ENCODE results near the gene ATRIP. TPM values are rescaled to one million over a fixed set of nuclear protein-coding genes. Genes with fewer than 3 reads are reported as not detected.
"Not testable (repeated sequence)": the region's sequence is repeated elsewhere in the genome, so short reads cannot be mapped to it uniquely, and the experiment has no call there.

ATRIP gene
- total and polyA plus RNA-seq, 12 donors: 2.2 to 5.4 (median 3.8) TPM

DNA sequence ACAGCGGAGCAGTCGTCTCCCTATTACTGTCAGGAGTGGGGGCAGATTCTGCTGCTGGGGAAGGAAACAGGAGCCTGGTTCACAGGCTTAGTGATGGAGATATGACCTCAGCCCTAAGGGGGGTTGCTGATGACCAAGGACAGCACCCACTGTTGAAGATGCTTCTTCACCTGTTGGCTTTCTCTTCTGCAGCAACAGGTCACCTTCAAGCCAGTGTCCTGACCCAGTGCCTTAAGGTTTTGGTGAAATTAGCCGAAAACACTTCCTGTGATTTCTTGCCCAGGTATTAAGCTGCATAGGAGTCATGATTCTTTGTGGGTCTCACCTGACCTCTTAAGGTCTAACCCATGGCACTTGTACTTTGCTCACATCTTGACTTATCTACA is 14.0 kb downstream of the ATRIP start:
- 89 to 93% methylated on average over 3 of the region's 3 CpGs for WGBS, 2 donors
- H3K36me3 ChIP-seq: peaks cover 0 to 81% (median 25%) of the 10 kb centered on the region in 9 donors
- TF ChIP-seq, protein P1, sequence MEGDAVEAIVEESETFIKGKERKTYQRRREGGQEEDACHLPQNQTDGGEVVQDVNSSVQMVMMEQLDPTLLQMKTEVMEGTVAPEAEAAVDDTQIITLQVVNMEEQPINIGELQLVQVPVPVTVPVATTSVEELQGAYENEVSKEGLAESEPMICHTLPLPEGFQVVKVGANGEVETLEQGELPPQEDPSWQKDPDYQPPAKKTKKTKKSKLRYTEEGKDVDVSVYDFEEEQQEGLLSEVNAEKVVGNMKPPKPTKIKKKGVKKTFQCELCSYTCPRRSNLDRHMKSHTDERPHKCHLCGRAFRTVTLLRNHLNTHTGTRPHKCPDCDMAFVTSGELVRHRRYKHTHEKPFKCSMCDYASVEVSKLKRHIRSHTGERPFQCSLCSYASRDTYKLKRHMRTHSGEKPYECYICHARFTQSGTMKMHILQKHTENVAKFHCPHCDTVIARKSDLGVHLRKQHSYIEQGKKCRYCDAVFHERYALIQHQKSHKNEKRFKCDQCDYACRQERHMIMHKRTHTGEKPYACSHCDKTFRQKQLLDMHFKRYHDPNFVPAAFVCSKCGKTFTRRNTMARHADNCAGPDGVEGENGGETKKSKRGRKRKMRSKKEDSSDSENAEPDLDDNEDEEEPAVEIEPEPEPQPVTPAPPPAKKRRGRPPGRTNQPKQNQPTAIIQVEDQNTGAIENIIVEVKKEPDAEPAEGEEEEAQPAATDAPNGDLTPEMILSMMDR (IDR thresholded peaks at IDR 0.05): no peak
- no peaks in the 10 kb centered on the region for H3K27me3 ChIP-seq
- peaks cover 2 to 12% (median 10%) of the 10 kb centered on the region in 9 donors for H3K4me1 ChIP-seq
- H3K27ac ChIP-seq: no peak overlapping the region
- intact Hi-C loops (cut with DNase I): loop anchor here in 4 of 10 donors (5.0 to 10.0 kb wide), 4 partner anchors 47 to 224 kb away; partner anchors contain the start of genes NCKIPSD (in 1 of the 4) and SLC26A6 (in 1 of the 4)
- ATAC-seq (no peak), DNase-seq (no peak)
- no peak overlapping the region for H3K4me3 ChIP-seq
- no peaks in the 10 kb centered on the region for H3K9me3 ChIP-seq

DNA sequence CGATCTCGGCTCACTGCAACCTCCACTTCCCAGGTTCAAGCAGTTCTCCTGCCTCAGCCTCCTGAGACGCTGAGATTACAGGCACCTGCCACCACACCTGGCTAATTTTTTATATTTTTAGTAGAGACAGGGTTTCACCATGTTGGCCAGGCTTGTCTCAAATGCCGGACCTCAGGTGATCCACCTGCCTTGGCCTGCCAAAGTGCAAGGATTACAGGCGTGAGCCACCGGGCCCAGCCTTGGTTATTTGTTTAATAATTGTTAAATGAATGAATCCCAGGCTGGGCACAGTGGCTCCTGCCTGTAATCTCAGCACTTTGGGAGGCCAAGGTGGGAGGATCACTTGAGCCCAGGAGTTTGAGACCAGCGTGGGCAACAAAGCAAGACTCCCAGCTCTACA is 15.2 kb downstream of the ATRIP start:
- DNase-seq, ATAC-seq, H3K9me3 ChIP-seq, H3K27ac ChIP-seq, H3K4me3 ChIP-seq, H3K27me3 ChIP-seq: not testable (repeated sequence)
- 91 to 93% methylated on average over 7 of the region's 7 CpGs for WGBS, 2 donors
- Histone ChIP-seq H3K36me3 (peaks cover 0 to 70% (median 25%) of the 10 kb centered on the region in 9 donors), H3K4me1 (peaks cover 7 to 25% (median 17%) of the 10 kb centered on the region in 9 donors)
- intact Hi-C loops (cut with DNase I): loop anchor here in 4 of 10 donors (5.0 to 10.0 kb wide), 4 partner anchors 46 to 223 kb away; partner anchors contain the start of genes NCKIPSD (in 1 of the 4) and SLC26A6 (in 1 of the 4)

DNA sequence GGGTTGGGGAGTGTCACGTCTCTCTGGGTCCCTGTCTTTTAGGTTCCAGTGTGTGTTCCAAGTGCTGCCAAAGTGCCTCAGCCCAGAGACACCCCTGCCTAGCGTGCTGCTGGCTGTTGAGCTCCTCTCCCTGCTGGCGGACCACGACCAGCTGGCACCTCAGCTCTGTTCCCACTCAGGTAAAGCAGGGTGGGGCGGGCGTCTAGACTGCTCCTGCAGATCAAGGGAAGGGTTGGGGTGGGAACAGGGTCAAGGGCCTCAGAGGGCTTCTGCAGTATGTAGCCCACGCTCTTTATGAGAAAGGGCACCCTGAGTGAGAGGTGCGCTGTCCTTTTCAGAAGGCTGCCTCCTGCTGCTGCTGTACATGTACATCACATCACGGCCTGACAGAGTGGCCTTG is 17.2 kb downstream of the ATRIP start:
- Histone ChIP-seq H3K27ac (peak overlapping the region in 2 of 10 donors; percentile 96), H3K9me3 (no peaks in the 10 kb centered on the region), H3K36me3 (peaks cover 0 to 70% (median 18%) of the 10 kb centered on the region in 9 donors), H3K4me3 (no peak overlapping the region), H3K4me1 (peaks cover 19 to 44% (median 37%) of the 10 kb centered on the region in 9 donors), H3K27me3 (no peaks in the 10 kb centered on the region)
- DNase-seq (no peak), ATAC-seq (no peak)
- intact Hi-C loops (cut with DNase I): loop anchor here in 7 of 10 donors (2.0 to 10.0 kb wide), 7 partner anchors 41 to 221 kb away; partner anchors contain the start of genes NCKIPSD (in 1 of the 7), SHISA5 (in 1 of the 7) and SLC26A6 (in 1 of the 7)
- whole genome bisulfite sequencing, 2 donors: 82 to 95% methylated on average over 9 of the region's 9 CpGs
- TF ChIP-seq, protein P1 (IDR thresholded peaks at IDR 0.05): no peak

DNA sequence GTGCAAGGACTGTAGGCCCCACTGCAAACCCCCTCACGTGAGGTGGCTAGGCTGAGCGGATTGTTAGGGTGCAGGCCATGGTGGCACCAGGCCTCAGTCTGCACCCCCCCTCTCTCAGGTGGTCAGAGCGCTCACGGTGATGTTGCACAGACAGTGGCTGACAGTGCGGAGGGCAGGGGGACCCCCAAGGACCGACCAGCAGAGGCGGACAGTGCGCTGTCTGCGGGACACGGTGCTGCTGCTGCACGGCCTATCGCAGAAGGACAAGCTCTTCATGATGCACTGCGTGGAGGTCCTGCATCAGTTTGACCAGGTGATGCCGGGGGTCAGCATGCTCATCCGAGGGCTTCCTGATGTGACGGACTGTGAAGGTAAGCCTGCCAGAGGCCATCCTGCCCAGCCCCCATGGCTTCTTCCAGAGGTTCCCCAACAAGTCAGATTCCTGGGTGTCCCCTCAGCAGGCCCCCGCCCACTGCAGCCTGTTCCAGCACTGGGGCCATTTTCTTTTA is 18.2 kb downstream of the ATRIP start:
- peaks cover 0 to 70% (median 15%) of the 10 kb centered on the region in 9 donors for H3K36me3 ChIP-seq

More for the DNA sequence above, 18.2 kb downstream of the ATRIP start:
- intact Hi-C loops (cut with DNase I): loop anchor here (1.0 to 10.0 kb wide), 13 partner anchors 38 to 220 kb away; partner anchors contain the start of genes SHISA5 (in 3 of the 10), COL7A1 (in 1 of the 10), NCKIPSD (in 1 of the 10) and SLC26A6 (in 1 of the 10)
- no peaks in the 10 kb centered on the region for H3K9me3 ChIP-seq
- DNase-seq (peak in 1 of 2 donors; percentile 19), ATAC-seq (no peak)
- 94% methylated on average over 17 of the region's 17 CpGs for WGBS, 2 donors
- no peaks in the 10 kb centered on the region for H3K27me3 ChIP-seq
- peaks cover 19 to 55% (median 47%) of the 10 kb centered on the region in 9 donors for H3K4me1 ChIP-seq
- TF ChIP-seq, protein P1 (IDR thresholded peaks at IDR 0.05): no peak
- peak overlapping the region; percentile 89 to 99 (median 98) for H3K27ac ChIP-seq
- H3K4me3 ChIP-seq: peak overlapping the region in 3 of 10 donors; percentile 63 to 70 (median 69)
